ENCODE measurements around the gene FN3KRP. TPM values are rescaled to one million over a fixed set of nuclear protein-coding genes. Genes with fewer than 3 reads are reported as not detected.
A peak's percentile ranks its signal among the peaks of the same experiment; 100 is the strongest.

FN3KRP gene
- total RNA-seq, 1 donor from 2014 or later: 28.1 TPM

GRCh38 chr17:82750241-82750908 is 33.9 kb downstream of the FN3KRP start:
- H3K27ac Mint-ChIP-seq (ENCODE audit: unreplicated experiment): no peak overlapping the region
- peak; percentile 33 for DNase-seq
- H3K27me3 Mint-ChIP-seq (ENCODE audit: unreplicated experiment): peaks cover 18% of the 10 kb centered on the region
- peaks cover 15% of the 10 kb centered on the region for H3K4me1 Mint-ChIP-seq (ENCODE audit: low read depth, unreplicated experiment)
- peaks cover 6% of the 10 kb centered on the region for H3K36me3 Mint-ChIP-seq (ENCODE audit: unreplicated experiment)
- H3K4me3 Mint-ChIP-seq (ENCODE audit: unreplicated experiment): peak overlapping the region; percentile 71
- peaks cover 13% of the 10 kb centered on the region for H3K9me3 Mint-ChIP-seq (ENCODE audit: unreplicated experiment)
- TF ChIP-seq CTCF (IDR thresholded peaks at IDR 0.05; ENCODE audit: partially characterized antibody, unreplicated experiment): no peak

GRCh38 chr17:82751171-82751570 is 34.7 kb downstream of the FN3KRP start:
- H3K9me3 Mint-ChIP-seq (ENCODE audit: unreplicated experiment): peaks cover 15% of the 10 kb centered on the region
- DNase-seq: no peak
- no peak overlapping the region for H3K27ac Mint-ChIP-seq (ENCODE audit: unreplicated experiment)
- peaks cover 1% of the 10 kb centered on the region for H3K36me3 Mint-ChIP-seq (ENCODE audit: unreplicated experiment)
- H3K4me3 Mint-ChIP-seq (ENCODE audit: unreplicated experiment): no peak overlapping the region
- peaks cover 18% of the 10 kb centered on the region for H3K27me3 Mint-ChIP-seq (ENCODE audit: unreplicated experiment)
- TF ChIP-seq CTCF (IDR thresholded peaks at IDR 0.05; ENCODE audit: partially characterized antibody, unreplicated experiment): no peak
- peaks cover 20% of the 10 kb centered on the region for H3K4me1 Mint-ChIP-seq (ENCODE audit: low read depth, unreplicated experiment)

GRCh38 chr17:82751571-82752370 is 35.3 kb downstream of the FN3KRP start, which contains the start of gene TBCD:
TBCD (plus strand) TSS chr17:82752065; CDS start chr17:82752194, 129 bp downstream.
- Mint-ChIP-seq H3K4me1 (ENCODE audit: low read depth, unreplicated experiment) (peaks cover 20% of the 10 kb centered on the region), H3K4me3 (ENCODE audit: unreplicated experiment) (peak within 1 kb of the TSS; percentile 96), H3K36me3 (ENCODE audit: unreplicated experiment) (no peaks in the 10 kb centered on the region), H3K27ac (ENCODE audit: unreplicated experiment) (no peak within 1 kb of the TSS), H3K27me3 (ENCODE audit: unreplicated experiment) (peaks cover 18% of the 10 kb centered on the region), H3K9me3 (ENCODE audit: unreplicated experiment) (peaks cover 13% of the 10 kb centered on the region)
- no peak for TF ChIP-seq CTCF (IDR thresholded peaks at IDR 0.05; ENCODE audit: partially characterized antibody, unreplicated experiment)
- DNase-seq: peak; percentile 91

- peaks cover 13% of the 10 kb centered on the region for H3K9me3 Mint-ChIP-seq (ENCODE audit: unreplicated experiment)
- TF ChIP-seq CTCF (IDR thresholded peaks at IDR 0.05; ENCODE audit: partially characterized antibody, unreplicated experiment): no peak
- H3K4me1 Mint-ChIP-seq (ENCODE audit: low read depth, unreplicated experiment): peaks cover 20% of the 10 kb centered on the region
- peak overlapping the region; percentile 28 for H3K27ac Mint-ChIP-seq (ENCODE audit: unreplicated experiment)
- H3K27me3 Mint-ChIP-seq (ENCODE audit: unreplicated experiment): peaks cover 18% of the 10 kb centered on the region
- no peaks in the 10 kb centered on the region for H3K36me3 Mint-ChIP-seq (ENCODE audit: unreplicated experiment)
- peak overlapping the region; percentile 96 for H3K4me3 Mint-ChIP-seq (ENCODE audit: unreplicated experiment)
- peak; percentile 49 for DNase-seq
These were observed 36.1 kb downstream of the FN3KRP start for GRCh38 chr17:82752371-82753200.

Measured in glutamatergic neuron (in vitro differentiated cells).